GM18517 (cell line): ENCODE results near the gene NUDT3.
"Not testable (repeated sequence)": the region's sequence is repeated elsewhere in the genome, so short reads cannot be mapped to it uniquely, and the experiment has no call there.

Experiments
- ATAC-seq: cut with Tn5 transposase; IDR thresholded peaks from one replicate; pipeline ENCODE4 v1.9.1; 2021; ENCODE audit warnings: mild to moderate bottlenecking, moderate library complexity; ENCODE audit not compliant: unreplicated experiment

The NUDT3 gene

GRCh38 chr6:34393191-34393965, 909 bp upstream of the NUDT3 start:
- ATAC-seq: no peak

- peak; percentile 18 for ATAC-seq
Measured at GRCh38 chr6:34391786-34392496, 528 bp downstream of the NUDT3 start.

- no peak for ATAC-seq
Measured at GRCh38 chr6:34391473-34391785, 1.0 kb downstream of the NUDT3 start.

- no peak for ATAC-seq
Measured at GRCh38 chr6:34390531-34391472, 1.7 kb downstream of the NUDT3 start.

- no peak for ATAC-seq
Measured at GRCh38 chr6:34389034-34389433, 3.4 kb downstream of the NUDT3 start.

GRCh38 chr6:34388421-34388820, 4.0 kb downstream of the NUDT3 start:
- ATAC-seq: no peak

- ATAC-seq: no peak
Measured at GRCh38 chr6:34386316-34387137, 5.9 kb downstream of the NUDT3 start.

- no peak for ATAC-seq
Measured at GRCh38 chr6:34385793-34386195, 6.7 kb downstream of the NUDT3 start.

GRCh38 chr6:34384321-34385153, 7.9 kb downstream of the NUDT3 start:
- ATAC-seq: no peak

- ATAC-seq: no peak
Measured at GRCh38 chr6:34383656-34384320, 8.7 kb downstream of the NUDT3 start.

GRCh38 chr6:34383161-34383631, 9.3 kb downstream of the NUDT3 start:
- ATAC-seq: no peak

- no peak for ATAC-seq
Measured at GRCh38 chr6:34381081-34381480, 11.4 kb downstream of the NUDT3 start.

GRCh38 chr6:34378470-34378869, 14.0 kb downstream of the NUDT3 start:
- ATAC-seq: no peak

GRCh38 chr6:34377984-34378383, 14.5 kb downstream of the NUDT3 start:
- no peak for ATAC-seq

- ATAC-seq: not testable (repeated sequence)
Measured at GRCh38 chr6:34377571-34377970, 14.9 kb downstream of the NUDT3 start.

- no peak for ATAC-seq
Measured at GRCh38 chr6:34375833-34376232, 16.6 kb downstream of the NUDT3 start.

- no peak for ATAC-seq
Measured at GRCh38 chr6:34374508-34374907, 18.0 kb downstream of the NUDT3 start.

GRCh38 chr6:34374069-34374468, 18.4 kb downstream of the NUDT3 start:
- no peak for ATAC-seq

- ATAC-seq: no peak
Measured at GRCh38 chr6:34373511-34373910, 19.0 kb downstream of the NUDT3 start.
